Activated CD4-positive, CD25-positive, alpha-beta regulatory T cell treated with anti-CD3 and anti-CD28 coated beads, Interleukin-2, amount 50 U/mL, for 24 hours (primary cell): ENCODE measurements around the gene CYGB.
"Not testable (repeated sequence)": the region's sequence is repeated elsewhere in the genome, so short reads cannot be mapped to it uniquely, and the experiment has no call there.

Source experiments
- ATAC-seq, 2 donors: fragments of 150-1000 bp; cut with Tn5 transposase; one replicate each; pipeline ENCODE4 v1.10.0; 2021; ENCODE audit warnings: mild to moderate bottlenecking in 1 of 2, moderate library complexity in 1 of 2

Gene CYGB

DNA sequence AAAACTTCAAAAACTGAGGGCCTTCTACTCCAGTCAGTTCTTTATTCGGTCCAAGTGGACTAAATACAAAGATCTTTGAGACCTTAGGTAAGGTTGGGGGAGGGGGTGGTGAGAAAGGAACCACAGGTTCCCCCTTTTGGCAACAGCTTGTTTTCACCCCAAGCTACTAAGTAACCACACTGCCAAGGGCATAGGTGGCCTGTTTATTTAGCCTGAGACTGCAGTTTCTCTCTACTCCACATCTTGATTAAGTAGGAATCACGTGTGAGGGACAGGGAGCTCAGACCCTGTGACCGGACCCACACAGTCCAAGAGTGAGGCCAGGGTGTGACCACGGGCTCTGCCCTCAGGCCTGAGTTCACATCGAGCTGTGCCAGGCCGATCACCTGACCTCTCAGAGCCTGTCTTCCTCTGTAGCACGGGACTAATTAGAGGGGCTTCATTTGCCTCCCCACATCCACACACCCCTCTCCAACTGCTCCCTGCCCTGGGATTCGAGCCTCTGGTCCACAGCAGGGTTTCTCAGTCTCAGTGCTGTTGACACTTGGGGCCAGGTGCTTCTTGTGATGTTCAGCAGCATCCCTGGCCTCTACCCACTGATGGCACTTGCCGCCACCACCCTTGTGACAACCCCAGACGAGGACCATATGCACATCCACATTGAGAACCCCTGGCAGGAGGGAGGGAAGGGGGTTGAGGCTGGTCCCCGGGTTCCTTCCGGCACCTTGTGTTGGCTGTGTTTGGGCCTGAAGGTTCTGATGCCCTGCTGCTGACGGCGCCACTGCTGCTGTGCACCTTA, 30.3 kb upstream of the CYGB start:
- ATAC-seq, result no peak

DNA sequence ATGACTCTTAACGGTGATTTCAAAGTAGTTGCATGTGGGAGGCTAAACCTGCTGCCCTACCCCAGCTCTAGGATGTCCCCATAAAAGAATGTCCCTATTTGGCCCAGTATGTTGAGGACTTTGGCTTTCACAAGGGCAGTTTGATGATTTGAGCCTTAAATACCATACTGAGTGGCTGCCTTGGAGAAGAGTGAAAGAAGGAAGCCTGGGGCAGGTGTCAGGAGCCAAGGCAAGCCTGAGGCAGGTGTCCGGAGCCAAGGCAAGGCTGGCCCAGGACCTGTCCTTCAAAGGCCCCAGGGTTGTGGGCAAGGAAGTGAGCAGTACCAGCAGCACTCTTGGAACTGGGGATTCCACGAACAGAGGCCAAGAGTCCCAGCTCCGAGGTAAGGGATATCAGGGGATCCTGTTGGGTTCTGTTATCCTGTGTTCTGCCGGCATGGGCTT, 29.5 kb upstream of the CYGB start:
- no peak for ATAC-seq

DNA sequence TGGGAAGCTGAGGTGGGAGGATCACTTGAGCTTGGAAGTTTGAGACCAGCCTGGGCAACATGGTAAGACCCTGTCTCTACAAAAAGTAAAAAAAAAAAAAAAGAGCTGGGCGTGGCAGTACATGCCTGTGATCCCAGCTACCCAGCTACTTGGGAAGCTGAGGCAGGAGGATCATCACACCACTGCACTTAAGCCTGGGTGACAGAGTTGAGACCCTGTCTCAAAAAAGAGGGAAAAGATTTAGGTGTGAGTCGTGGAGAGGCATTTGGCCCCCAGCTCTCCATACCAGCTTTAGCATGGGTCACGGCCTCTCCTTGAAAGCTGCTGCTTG, 29.1 kb upstream of the CYGB start:
- ATAC-seq, result no peak

DNA sequence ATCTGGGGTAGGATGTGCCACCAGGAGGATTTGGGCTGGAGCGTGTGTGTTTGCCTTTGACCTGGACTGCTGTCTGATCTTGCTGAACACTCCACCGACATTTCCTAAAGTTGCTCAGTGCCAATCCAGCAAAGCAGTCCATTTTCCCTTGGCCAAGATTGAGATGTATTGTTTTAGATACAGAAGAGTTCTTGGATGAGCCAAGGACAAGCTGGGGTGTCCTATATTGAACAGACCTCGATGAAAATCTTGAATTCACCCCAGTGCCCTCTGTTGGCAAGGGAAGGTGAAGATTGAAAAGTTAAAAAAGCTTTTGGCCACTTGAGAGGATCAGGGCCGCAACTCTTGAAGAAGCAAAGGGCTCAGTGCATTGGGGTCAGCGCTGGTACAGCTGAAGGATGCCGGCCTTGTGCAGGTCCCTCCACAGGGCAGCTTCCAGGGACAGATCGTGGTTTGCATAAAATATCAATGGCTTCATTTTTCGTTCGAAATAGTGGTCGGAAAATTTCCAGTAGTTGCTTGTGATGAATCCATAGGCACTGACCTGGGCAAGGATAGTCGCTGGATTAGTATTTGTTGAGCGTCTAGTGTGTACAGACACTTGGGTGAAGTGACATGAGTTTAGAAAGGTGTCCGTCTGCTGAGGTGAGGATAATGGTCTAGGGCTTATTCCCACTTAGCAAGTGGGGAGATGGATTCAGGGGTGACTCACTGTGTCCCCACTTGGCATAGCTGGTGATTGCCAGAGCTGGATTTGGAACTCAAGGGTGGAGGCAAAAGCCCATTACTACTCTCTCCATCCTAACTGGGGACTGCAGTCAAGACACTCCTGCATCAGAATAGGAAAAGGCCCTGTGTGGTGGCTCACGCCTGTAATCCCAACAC, 28.5 kb upstream of the CYGB start:
- ATAC-seq, result no peak

DNA sequence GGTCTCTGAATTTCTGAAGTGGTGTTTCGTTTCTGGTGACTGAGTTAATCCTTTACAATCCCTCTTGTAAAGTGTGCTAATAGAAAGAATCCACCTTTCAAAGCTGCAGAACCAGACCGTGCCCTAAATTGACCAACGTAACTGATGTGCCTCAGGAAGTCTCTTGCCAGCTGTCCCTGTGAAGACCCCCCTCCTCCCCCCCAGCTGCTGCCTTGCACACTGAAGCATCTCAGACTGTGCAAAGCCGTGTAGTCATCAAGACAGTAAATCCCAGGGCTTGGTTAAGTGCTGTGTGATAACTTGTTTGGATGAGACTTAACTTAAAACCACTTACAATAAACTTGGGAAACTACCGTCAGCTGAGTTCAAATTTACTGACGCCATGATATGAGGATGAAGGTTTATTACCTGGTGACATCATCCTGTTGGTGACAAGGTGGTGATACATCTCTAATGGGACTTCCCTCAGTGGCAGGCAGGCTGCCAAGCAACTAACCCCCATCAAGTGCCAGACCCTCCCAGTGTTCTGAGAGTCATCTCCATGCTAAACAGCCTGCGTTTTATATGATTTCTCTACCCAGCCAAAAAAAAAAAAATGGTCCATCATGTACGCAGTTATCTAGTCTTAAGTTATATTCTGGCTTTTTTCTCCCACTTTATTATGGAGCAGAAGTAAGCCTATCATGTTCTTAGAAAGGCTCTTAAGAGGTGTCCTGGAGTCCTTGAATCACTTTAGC, 27.6 kb upstream of the CYGB start:
- peak; percentile 86 to 87 for ATAC-seq

DNA sequence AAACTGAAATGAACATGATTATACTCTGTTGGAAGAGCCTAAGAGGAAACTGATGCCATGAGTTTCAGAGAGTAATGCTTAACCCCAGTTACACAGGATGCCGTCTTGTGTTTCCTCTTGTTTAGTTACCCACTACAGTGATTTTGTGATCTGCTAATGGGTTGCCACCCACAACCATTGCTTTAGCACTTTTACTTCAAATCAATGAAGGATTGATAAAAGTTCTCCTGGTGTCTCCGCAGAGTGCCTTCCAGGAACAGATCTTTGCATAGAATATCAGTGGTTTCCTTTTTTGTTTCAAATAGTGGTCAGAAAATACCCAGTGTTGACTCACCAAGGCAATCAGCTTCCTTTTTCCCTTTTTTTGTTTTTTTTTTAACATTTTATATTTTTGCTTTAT, 25.9 kb upstream of the CYGB start:
- ATAC-seq, result not testable (repeated sequence)

DNA sequence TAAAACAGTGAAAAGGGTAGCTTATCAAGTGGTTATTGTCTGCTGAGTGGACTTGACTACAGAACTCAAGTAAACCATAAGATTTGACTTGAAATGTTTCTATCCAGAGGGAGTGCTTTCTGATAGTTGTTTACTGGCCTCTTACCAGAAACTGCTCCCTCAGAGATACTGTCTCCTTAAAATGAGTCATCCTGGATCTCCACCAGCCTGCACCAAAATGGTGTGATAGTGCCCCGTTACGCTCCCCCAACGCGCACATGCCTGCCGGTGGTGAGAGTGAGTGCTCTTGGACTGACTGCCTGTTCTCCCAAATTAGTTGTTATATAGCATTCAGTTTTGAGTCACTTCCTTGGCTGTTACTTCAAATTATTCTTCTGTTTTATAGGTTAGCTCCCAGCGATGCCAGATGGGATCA, 25.2 kb upstream of the CYGB start:
- ATAC-seq, result no peak

DNA sequence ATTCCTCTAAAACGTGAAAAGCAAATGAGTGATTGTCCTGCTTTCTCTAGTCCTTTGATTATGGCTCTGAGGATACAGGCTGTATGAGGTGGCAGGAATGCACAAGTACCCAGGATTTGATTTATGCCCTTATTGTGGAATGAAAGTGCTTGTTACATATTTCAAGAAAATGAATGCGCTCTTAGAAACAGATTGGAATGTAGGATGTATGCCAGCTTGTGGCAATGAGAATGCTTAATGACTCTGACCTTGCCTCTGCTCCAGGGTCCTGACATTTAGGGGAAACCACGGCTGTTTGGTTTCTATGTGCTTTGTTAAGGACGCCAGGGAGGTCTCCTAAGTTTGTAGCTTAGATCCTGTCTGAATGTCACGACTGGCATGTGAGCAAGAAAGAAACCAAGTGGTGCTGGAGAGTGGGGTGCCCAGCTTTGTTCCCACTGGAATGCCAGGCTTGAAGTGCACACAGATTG, 24.3 kb upstream of the CYGB start:
- no peak for ATAC-seq

DNA sequence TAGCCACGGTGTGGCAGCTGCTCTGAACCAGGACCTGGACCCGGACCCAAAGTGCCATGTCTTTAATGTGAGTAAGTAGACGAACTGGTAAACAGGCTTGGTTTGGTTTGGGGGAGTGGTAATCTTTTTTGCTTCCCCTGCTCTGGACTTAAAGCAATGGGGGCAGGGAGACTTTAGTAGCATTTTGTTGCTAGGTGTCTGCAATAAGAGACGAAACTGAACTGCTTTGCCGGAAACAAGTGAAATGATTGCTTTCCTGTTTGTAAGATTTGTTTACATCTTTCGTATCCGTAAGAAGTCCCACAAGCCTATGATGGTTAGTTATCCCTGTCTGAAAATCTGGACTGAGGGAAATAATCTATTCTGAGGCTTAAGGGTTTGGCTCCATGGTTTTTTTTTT, 23.8 kb upstream of the CYGB start:
- no peak for ATAC-seq

DNA sequence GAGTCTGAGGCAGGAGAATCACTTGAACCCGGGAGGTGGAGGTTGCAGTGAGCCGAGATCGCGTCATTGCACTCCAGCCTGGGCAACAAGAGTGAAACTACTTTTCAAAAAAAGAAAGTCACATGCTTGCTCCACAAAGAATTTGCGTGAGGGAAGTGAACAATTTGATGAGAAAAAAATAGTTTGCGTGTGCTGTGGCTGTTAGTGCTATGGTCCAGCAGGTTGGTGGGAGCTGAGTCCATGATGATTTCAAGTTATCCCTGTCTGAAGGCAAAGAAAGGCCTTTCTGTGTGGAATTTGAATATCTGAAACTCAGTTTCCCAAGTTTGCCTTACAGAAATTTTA, 23.3 kb upstream of the CYGB start:
- ATAC-seq, result no peak

DNA sequence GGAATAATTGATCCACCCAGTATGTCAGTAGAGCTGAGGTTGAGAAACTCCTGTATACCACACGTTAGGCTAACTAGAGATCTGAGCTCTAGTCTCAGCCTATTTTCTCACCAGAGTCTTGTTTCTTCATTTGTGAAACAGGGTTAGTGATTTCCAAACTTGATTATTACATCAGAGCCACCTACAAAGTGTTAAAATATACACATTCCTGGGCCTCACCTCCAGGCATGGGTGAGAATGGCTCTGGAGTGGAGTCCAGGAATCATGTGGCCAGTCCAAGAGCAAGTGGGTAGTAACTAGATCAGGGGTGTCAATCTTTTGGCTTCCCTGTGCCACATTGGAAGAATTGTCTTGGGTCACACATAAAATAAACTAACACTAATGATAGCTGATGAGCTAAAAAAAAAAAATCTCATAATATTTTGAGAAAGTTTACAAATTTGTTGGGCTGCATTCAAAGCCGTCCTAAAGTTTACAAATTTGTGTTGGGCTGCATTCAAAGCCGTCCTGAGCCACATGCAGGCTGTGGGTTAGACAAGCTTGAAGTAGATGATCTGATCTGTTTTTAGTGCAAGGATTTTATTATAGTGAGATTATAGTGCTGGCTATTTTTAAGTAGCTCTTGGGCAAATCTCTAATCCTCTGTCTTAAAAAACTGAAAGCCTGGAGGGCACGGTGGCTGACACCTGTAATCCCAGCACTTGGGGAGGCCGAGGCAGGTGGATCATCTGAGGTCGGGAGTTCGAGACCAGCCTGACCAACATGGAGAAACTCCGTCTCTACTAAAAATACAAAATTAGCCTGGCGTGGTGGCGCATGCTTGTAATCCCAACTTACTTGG, 22.7 kb upstream of the CYGB start:
- no peak for ATAC-seq

DNA sequence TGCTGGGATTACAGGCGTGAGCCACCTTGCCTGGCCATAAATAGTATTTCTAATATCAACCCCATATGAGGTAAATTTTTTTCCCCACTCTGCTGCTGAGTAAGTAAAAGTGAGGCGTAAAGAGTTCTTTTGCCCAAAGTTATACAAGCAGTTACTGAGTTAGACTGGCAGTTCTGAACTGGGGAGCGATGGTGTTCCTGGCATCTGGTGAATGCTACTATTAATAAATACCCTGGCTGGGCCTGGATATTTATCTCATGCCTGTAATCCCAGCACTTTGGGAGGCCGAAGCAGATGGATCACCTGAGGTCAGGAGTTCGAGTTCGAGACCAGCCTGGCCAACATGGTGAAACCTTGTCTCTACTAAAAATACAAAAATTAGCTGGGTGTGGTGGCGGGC, 22.0 kb upstream of the CYGB start:
- ATAC-seq, result not testable (repeated sequence)

DNA sequence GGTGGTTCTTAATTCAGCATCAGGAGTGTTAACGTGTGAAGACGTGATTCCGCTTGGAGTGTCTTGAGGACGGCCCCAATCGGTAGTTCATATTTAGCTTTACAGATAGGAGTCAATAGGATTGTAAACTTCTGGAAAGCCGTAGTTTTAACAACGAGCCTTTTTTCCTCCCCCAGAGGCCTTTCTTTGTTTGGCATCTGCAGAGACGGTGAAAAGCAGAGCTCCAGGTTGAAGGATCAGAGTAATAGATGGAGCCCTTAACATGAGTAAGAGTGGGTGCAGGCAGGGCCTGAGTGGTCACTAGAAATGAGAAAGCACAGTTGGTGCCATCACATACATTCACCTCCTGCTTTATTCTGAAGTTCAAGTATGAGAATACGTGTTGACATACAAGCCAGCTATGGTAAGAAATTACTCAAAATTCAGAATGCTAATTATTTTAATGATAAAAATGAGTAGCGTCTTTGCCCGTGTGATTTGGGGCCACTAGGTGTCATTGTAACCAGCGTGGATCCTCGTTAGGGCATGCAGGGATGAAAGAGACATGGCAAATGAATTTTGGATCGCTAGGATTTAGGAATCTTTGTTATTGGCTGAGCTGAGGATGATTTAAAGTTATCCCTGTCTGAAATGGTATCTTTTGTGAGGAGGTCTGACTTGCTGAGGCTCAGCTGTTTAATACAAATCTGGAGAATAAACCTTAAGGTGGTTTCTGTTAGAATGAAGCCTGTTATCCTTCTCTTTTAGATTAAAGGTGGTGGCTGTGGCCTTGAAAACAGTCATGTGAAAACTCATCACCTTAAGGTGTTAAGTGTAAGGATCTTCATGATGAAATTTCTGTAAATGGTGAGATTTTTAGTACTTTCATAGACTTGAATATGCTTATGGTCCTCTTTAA, 20.9 kb upstream of the CYGB start:
- ATAC-seq, result peak; percentile 39 to 48

DNA sequence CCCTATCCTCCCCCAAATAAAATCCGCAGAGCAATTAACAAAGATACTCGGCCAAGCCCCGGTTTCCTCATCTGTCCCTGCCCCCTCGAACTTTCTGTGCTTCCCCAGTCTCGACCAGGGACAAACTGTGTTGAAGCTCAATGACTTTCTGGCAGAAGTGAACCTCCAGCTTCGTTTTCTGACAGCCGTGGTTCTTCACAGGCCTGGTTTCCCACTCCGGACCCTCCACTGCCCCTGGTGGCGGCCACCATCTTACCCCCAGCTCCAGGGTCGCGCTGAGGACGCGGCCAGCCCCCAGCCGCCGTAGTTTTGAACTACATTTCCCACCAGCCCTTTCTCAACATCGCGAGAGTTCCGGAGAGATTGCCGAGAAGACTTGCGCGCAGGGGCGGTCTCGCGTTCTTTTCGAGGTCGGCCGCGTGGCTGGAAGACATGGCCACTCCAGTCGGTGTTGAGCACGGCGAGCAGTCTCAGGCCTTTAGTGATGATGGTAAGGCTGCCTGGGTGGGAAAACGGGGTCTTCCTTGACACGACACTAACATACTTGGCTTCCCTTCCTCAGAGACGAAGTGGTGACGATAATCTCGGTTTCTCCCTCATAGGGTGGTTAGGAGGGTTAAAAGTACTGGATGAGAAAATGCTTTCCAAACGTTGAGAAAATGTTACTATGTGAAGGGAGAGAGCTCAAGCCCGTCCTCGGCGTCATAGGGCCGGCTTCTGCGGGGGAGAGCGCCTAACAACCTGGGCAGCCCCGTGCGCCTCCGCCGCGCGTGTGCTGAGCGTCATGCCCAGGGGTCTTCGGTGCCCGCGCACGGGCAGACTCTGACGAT, 20.1 kb upstream of the CYGB start:
- ATAC-seq, result peak; percentile 91 to 92

DNA sequence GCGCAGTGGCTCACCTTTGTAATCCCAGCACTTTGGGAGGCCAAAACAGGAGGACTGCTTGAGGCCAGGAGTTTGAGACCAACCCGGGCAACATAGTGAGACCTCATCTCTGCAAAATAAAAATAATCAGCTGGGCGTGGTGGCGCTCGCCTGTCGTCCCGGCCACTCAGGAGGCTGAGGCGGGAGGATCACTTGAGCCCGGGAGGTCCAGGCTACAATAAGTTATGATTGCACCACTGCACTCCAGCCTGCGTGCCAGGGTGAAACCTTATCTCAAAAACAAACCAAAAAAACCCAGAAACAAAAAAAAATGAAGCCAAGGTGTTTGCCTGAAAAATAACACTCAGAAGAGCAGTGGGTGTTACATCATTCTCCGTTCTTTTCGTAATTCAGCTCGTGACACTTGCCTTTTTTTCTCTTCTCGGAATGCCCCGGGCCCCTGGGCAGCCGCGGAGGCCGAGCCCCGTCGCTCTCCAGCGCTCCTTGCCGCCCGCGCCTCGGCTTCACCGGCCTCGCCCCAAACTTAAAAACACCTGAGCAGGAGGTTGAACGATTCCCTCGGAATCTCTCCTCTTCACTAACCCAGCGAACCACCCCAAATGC, 19.4 kb upstream of the CYGB start:
- peak; percentile 5 to 11 for ATAC-seq

DNA sequence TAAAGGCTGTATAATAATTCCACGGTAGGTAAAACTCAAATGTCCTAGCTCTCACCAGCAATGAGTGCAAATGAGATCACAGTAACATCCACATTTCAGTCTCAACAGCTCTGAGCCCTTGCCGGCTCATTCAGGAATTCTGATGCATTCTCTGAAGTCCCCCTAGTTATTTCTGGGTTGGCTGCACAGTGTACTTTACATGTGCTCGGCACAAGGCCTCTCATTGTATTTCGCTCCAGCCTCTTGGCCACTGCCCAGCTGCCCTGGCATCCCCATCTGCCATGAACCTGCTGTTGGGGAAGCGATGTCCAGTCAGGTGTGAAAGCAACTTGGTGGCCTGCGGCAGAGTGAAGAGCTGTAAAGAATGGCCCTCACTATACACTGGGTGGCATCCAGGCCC, 16.6 kb upstream of the CYGB start:
- no peak for ATAC-seq

DNA sequence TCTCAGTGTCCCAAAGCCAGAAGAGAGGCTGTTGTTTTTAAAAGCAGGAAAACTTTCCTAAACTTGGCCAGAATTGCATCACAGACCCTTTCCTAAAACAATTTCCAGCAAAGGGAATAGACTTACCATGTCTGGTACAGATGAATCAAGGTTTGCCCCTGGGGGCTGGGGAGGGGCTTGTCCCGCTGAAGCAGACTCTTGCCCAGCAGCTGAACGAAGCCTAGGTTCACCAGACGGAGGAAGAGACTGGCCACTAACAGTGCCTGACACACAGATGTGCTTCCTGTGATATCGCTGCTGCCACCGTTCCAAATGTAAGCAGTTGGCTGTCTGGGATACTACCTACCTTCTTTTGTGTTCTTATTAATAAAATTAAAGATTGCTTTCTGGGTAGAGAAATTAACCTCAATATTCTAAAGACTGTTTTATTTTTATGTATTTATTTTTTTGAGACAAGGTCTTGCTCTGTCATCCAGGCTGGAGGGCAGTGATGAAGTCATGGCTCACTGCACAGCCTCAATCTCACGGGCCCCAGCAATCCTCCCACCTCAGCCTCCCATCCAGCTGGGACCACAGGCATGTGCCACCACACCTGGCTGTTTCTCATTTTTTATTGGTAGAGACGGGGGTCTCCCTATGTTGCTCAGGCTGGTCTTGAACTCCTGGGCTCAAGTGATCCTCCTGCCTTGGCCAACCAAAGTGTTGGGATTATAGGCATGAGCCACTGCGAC, 15.8 kb upstream of the CYGB start:
- ATAC-seq, result no peak

DNA sequence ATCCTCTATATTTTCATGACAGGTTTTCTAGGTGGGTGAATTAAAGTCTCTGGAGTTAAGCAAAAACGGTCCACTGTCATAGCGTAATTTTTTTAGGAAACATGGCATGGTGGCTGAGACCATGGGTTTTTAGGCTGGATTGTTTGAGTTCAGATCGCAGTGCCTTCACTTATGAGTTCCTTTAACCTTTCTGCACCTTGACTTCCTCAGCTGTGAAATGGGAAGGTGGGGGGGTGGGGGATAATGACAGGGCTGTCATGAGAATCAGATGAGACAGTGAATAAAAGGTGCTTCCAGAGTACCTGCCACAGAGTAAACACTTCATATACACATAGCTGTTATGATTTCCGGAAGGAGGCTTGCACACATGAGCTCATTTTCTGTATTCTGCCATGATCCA, 14.2 kb upstream of the CYGB start:
- ATAC-seq, result no peak
